ENCODE results near the gene MAFG. TPM values are rescaled to one million over a fixed set of nuclear protein-coding genes. Genes with fewer than 3 reads are reported as not detected.

The MAFG gene
- total RNA-seq, 1 experiment from 2014 or later, result 29.1 TPM

- peaks cover 86% of the 10 kb centered on the region for H3K36me3 Mint-ChIP-seq (ENCODE audit: insufficient read depth, unreplicated experiment)
- H3K27ac Mint-ChIP-seq (ENCODE audit: unreplicated experiment), result no peak overlapping the region
- Histone ChIP-seq H3K4me3 (ENCODE audit: low read depth, low read length) (peak overlapping the region; percentile 13), H3K4me1 (peaks cover 5% of the 10 kb centered on the region; the same call in 1 of the 2 replicates), H3K36me3 (ENCODE audit: control insufficient read depth, insufficient read depth, low read length) (peaks cover 2% of the 10 kb centered on the region; the same call in 1 of the 2 replicates), H3K27me3 (replicated peaks; ENCODE audit: control insufficient read depth, insufficient read depth, low read length) (no peaks in the 10 kb centered on the region), H3K9me3 (no peaks in the 10 kb centered on the region)
- ChIA-PET CTCF (no interaction called here), POLR2A (interaction anchor here (0.6 kb wide), 1 partner anchor 43 kb away, joined by 4 read pairs; no protein-coding TSS in a partner anchor)
- BruUV-seq (replicated peaks), result TSS peak; percentile 11
- peak overlapping the region; percentile 6 for H3K4me3 Mint-ChIP-seq (ENCODE audit: unreplicated experiment)
- no peaks in the 10 kb centered on the region for H3K27me3 Mint-ChIP-seq (ENCODE audit: insufficient read depth, unreplicated experiment)
- intact Hi-C loops (cut with micrococcal nuclease; ENCODE audit: unreplicated experiment), result no loop called here
- peaks cover 7% of the 10 kb centered on the region for H3K4me1 Mint-ChIP-seq (ENCODE audit: low read depth, unreplicated experiment)
- no peak for DNase-seq
- TF ChIP-seq CTCF (IDR thresholded peaks at IDR 0.05; ENCODE audit: insufficient read depth in 1 of 2, low read depth in 1 of 2, low read length in 1 of 2, severe bottlenecking in 1 of 2, unreplicated experiment in 1 of 2), result no peak
- H3K9me3 Mint-ChIP-seq (ENCODE audit: unreplicated experiment), result no peaks in the 10 kb centered on the region
These were observed 26.1 kb downstream of the MAFG start for GRCh38 chr17:81901167-81902022.

GRCh38 chr17:81900181-81900820 lies 27.2 kb downstream of the MAFG start:
- TF ChIP-seq CTCF (IDR thresholded peaks at IDR 0.05; ENCODE audit: insufficient read depth in 1 of 2, low read depth in 1 of 2, low read length in 1 of 2, severe bottlenecking in 1 of 2, unreplicated experiment in 1 of 2), result no peak
- H3K9me3 ChIP-seq, result no peaks in the 10 kb centered on the region
- H3K36me3 Mint-ChIP-seq (ENCODE audit: insufficient read depth, unreplicated experiment), result peaks cover 88% of the 10 kb centered on the region
- no peaks in the 10 kb centered on the region for H3K27me3 Mint-ChIP-seq (ENCODE audit: insufficient read depth, unreplicated experiment)
- peak overlapping the region; percentile 48 for H3K27ac Mint-ChIP-seq (ENCODE audit: unreplicated experiment)
- ChIA-PET POLR2A (no interaction called here), CTCF (no interaction called here)
- H3K4me1 ChIP-seq, result peaks cover 5% of the 10 kb centered on the region; the same call in 1 of the 2 replicates
- H3K36me3 ChIP-seq (ENCODE audit: control insufficient read depth, insufficient read depth, low read length), result peaks cover 2% of the 10 kb centered on the region; the same call in 1 of the 2 replicates
- no TSS peak for BruUV-seq (replicated peaks)
- no peaks in the 10 kb centered on the region for H3K27me3 ChIP-seq (replicated peaks; ENCODE audit: control insufficient read depth, insufficient read depth, low read length)
- H3K4me3 ChIP-seq (ENCODE audit: low read depth, low read length), result no peak overlapping the region
- peak overlapping the region; percentile 6 for H3K4me3 Mint-ChIP-seq (ENCODE audit: unreplicated experiment)
- intact Hi-C loops (cut with micrococcal nuclease; ENCODE audit: unreplicated experiment), result no loop called here
- peaks cover 7% of the 10 kb centered on the region for H3K4me1 Mint-ChIP-seq (ENCODE audit: low read depth, unreplicated experiment)
- no peak for DNase-seq
- no peaks in the 10 kb centered on the region for H3K9me3 Mint-ChIP-seq (ENCODE audit: unreplicated experiment)

GRCh38 chr17:81899514-81900166 lies 27.9 kb downstream of the MAFG start:
- peaks cover 2% of the 10 kb centered on the region; the same call in 1 of the 2 replicates for H3K36me3 ChIP-seq (ENCODE audit: control insufficient read depth, insufficient read depth, low read length)
- intact Hi-C loops (cut with micrococcal nuclease; ENCODE audit: unreplicated experiment), result no loop called here
- Mint-ChIP-seq H3K36me3 (ENCODE audit: insufficient read depth, unreplicated experiment) (peaks cover 89% of the 10 kb centered on the region), H3K4me3 (ENCODE audit: unreplicated experiment) (no peak overlapping the region), H3K27ac (ENCODE audit: unreplicated experiment) (peak overlapping the region; percentile 48), H3K4me1 (ENCODE audit: low read depth, unreplicated experiment) (peaks cover 7% of the 10 kb centered on the region), H3K9me3 (ENCODE audit: unreplicated experiment) (no peaks in the 10 kb centered on the region), H3K27me3 (ENCODE audit: insufficient read depth, unreplicated experiment) (no peaks in the 10 kb centered on the region)
- POLR2A ChIA-PET, result no interaction called here
- no TSS peak for BruUV-seq (replicated peaks)
- no peak for TF ChIP-seq CTCF (IDR thresholded peaks at IDR 0.05; ENCODE audit: insufficient read depth in 1 of 2, low read depth in 1 of 2, low read length in 1 of 2, severe bottlenecking in 1 of 2, unreplicated experiment in 1 of 2)
- no peak for DNase-seq
- no peak overlapping the region for H3K4me3 ChIP-seq (ENCODE audit: low read depth, low read length)
- H3K9me3 ChIP-seq, result no peaks in the 10 kb centered on the region
- CTCF ChIA-PET, result no interaction called here
- no peaks in the 10 kb centered on the region for H3K27me3 ChIP-seq (replicated peaks; ENCODE audit: control insufficient read depth, insufficient read depth, low read length)
- H3K4me1 ChIP-seq, result peaks cover 5% of the 10 kb centered on the region; the same call in 1 of the 2 replicates
